ENCODE results near the gene THRA.

DNA sequence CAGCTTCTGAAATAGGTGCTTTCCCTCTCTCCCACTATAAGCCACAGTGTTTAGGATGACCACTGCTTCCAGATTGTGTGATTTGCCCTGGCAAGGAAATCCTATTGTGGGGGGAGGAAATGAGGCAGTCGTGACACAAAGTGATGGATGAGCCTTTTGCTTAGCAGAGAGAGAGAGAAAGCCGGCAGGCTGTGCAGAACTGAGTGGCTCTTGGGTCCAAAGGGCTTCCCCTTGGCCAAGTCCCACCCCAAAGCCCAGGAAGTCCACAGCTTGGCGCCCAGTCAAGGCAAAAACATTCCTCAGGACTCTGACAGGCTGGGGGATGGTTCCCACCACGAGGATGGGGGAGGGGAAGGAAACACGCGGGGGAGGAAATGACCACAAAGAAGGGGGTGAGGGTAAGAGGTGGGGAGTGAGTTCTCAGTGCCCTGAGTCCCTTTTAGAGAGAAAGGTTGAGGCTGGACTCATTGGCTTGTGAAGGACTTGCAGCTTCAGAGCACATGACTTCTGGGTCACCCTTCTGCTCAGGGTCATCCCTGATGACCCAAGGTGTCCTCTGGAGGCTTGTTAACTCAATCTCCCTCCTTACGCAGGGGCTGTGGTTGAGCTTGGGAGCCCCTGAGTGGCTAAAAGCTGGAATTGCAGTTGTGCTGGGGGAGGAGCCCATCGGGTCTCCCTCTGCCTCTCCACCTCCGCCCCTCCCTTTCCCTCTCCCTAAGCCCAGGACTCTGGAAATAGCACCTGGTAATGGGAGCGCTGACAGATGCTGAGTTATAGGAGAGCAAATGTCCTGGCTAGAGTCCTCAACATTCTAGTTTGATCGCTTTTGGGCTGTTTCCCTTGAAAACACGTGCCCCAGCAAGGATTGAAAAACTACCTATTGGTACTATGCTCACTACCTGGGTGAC, 48.7 kb downstream of the THRA start:
- TF ChIP-seq POLR2A (IDR thresholded peaks at IDR 0.05): peak in 1 of 2 donors; percentile 48
- TF ChIP-seq, protein P1, sequence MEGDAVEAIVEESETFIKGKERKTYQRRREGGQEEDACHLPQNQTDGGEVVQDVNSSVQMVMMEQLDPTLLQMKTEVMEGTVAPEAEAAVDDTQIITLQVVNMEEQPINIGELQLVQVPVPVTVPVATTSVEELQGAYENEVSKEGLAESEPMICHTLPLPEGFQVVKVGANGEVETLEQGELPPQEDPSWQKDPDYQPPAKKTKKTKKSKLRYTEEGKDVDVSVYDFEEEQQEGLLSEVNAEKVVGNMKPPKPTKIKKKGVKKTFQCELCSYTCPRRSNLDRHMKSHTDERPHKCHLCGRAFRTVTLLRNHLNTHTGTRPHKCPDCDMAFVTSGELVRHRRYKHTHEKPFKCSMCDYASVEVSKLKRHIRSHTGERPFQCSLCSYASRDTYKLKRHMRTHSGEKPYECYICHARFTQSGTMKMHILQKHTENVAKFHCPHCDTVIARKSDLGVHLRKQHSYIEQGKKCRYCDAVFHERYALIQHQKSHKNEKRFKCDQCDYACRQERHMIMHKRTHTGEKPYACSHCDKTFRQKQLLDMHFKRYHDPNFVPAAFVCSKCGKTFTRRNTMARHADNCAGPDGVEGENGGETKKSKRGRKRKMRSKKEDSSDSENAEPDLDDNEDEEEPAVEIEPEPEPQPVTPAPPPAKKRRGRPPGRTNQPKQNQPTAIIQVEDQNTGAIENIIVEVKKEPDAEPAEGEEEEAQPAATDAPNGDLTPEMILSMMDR (IDR thresholded peaks at IDR 0.05): peak; percentile 84 to 96 (median 91)
